CD14-positive monocyte (primary cell): ENCODE data around the gene PRTFDC1. TPM values are rescaled to one million over a fixed set of nuclear protein-coding genes. Genes with fewer than 3 reads are reported as not detected.

Experiments
- DNase-seq, 3 donors: peaks; one replicate each; pipeline ENCODE4 v3.0.0-alpha.2; 2011 to 2022
- H2AFZ ChIP-seq: 2 replicates; pipeline ENCODE4 v1.6.0; 2012; ENCODE audit warnings: mild to moderate bottlenecking, low read depth, low read length, inconsistent platforms; ENCODE audit not compliant: insufficient read depth, poor library complexity, severe bottlenecking
- H3K27ac ChIP-seq, 2 donors: 1 replicate in 1 of 2; 2 replicates in 1 of 2; pipeline ENCODE4 v1.5.1; 2012 to 2013; ENCODE audit warnings: low read length in 2 of 2, control low read depth in 1 of 2, inconsistent platforms in 1 of 2, low read depth in 1 of 2, mild to moderate bottlenecking in 1 of 2
- H3K27me3 ChIP-seq, 2 donors: one replicate each; pipeline versions ENCODE4 v1.6.0 to v1.6.1; 2011 to 2013; ENCODE audit warnings: low read length in 2 of 2; ENCODE audit not compliant: control insufficient read depth in 2 of 2, insufficient read depth in 2 of 2
- H3K36me3 ChIP-seq, 2 donors: replicated peaks in 1 of 2; 1 replicate in 1 of 2; 2 replicates in 1 of 2; pipeline versions ENCODE4 v1.5.1 to v1.6.1; 2012 to 2013; ENCODE audit warnings: low read length in 2 of 2, control low read depth in 1 of 2, inconsistent platforms in 1 of 2, mild to moderate bottlenecking in 1 of 2; ENCODE audit not compliant: insufficient read depth in 2 of 2, control insufficient read depth in 1 of 2
- H3K4me1 ChIP-seq, 2 donors: 1 replicate in 1 of 2; 2 replicates in 1 of 2; pipeline versions ENCODE4 v1.5.1 to v1.6.1; 2012 to 2013; ENCODE audit warnings: low read length in 2 of 2, control low read depth in 1 of 2, inconsistent platforms in 1 of 2, mild to moderate bottlenecking in 1 of 2, moderate library complexity in 1 of 2; ENCODE audit not compliant: insufficient read depth in 2 of 2, control insufficient read depth in 1 of 2
- H3K4me2 ChIP-seq: replicated peaks from 2 replicates; pipeline ENCODE3; 2012; ENCODE audit warnings: low read length, moderate library complexity, mild to moderate bottlenecking; ENCODE audit not compliant: poor library complexity, severe bottlenecking; ENCODE audit errors: extremely low read depth
- H3K4me3 ChIP-seq, 3 experiments: fragments of 200-600 bp in 1 of 3; sonication (generic) in 1 of 3; replicated peaks in 1 of 3; 1 replicate in 2 of 3; 2 replicates in 1 of 3; pipeline ENCODE4 v1.5.1; 2011 to 2013; ENCODE audit warnings: low read length in 3 of 3, mild to moderate bottlenecking in 3 of 3, control low read depth in 2 of 3, low read depth in 2 of 3, inconsistent platforms in 1 of 3, moderate library complexity in 1 of 3
- H3K79me2 ChIP-seq: 2 replicates; pipeline ENCODE4 v1.6.0; 2012; ENCODE audit warnings: mild to moderate bottlenecking, control low read depth, inconsistent platforms, low read length, moderate library complexity; ENCODE audit not compliant: insufficient read depth
- H3K9ac ChIP-seq: 2 replicates; pipeline ENCODE4 v1.6.0; 2017; ENCODE audit warnings: low read length, mild to moderate bottlenecking; ENCODE audit not compliant: insufficient read depth, poor library complexity, severe bottlenecking
- H3K9me3 ChIP-seq, 2 donors: replicated peaks in 1 of 2; 1 replicate in 1 of 2; 2 replicates in 1 of 2; pipeline versions ENCODE4 v1.5.1 to v1.6.1; 2012 to 2013; ENCODE audit warnings: low read length in 2 of 2, control low read depth in 1 of 2; ENCODE audit not compliant: control insufficient read depth in 1 of 2, insufficient read depth in 1 of 2
- H4K20me1 ChIP-seq: 2 replicates; pipeline ENCODE4 v1.6.0; 2012; ENCODE audit warnings: mild to moderate bottlenecking, low read length, control low read depth, moderate library complexity; ENCODE audit not compliant: insufficient read depth
- H3K27ac Mint-ChIP-seq, 7 donors: one replicate each; pipeline ENCODE4 v1.8.0; 2020; ENCODE audit warnings: mild to moderate bottlenecking in 7 of 7, mixed read lengths in 7 of 7, moderate library complexity in 6 of 7, inconsistent platforms in 2 of 7
- H3K27me3 Mint-ChIP-seq, 3 donors: one replicate each; pipeline ENCODE4 v1.8.0; 2021 to 2022; ENCODE audit warnings: low read depth in 3 of 3, mild to moderate bottlenecking in 3 of 3, mixed read lengths in 3 of 3, moderate library complexity in 3 of 3, inconsistent platforms in 1 of 3
- H3K36me3 Mint-ChIP-seq, 2 donors: one replicate each; pipeline ENCODE4 v1.8.0; 2020; ENCODE audit warnings: mixed read lengths in 2 of 2, inconsistent platforms in 1 of 2, mild to moderate bottlenecking in 1 of 2
- H3K4me1 Mint-ChIP-seq: one replicate; pipeline ENCODE4 v1.8.0; 2020; ENCODE audit warnings: mild to moderate bottlenecking, mixed read lengths
- H3K4me3 Mint-ChIP-seq, 2 donors: one replicate each; pipeline ENCODE4 v1.8.0; 2020; ENCODE audit warnings: mild to moderate bottlenecking in 2 of 2, mixed read lengths in 2 of 2, moderate library complexity in 1 of 2
- H3K9me3 Mint-ChIP-seq, 7 donors: one replicate each; pipeline ENCODE4 v1.8.0; 2020 to 2022; ENCODE audit warnings: mixed read lengths in 7 of 7, mild to moderate bottlenecking in 6 of 7, moderate library complexity in 6 of 7, inconsistent platforms in 2 of 7
- CTCF ChIP-seq: fragments of 200-600 bp; IDR thresholded peaks from one replicate; pipeline ENCODE4 v1.8.0; 2022; ENCODE audit warnings: antibody characterized with exemption, mild to moderate bottlenecking
- WGBS: methylation state at CpG from one replicate; pipeline ENCODE4 v1.1.5; 2013; ENCODE audit warnings: missing lambda C conversion rate; ENCODE audit not compliant: insufficient coverage; 5-methylcytosine and 5-hydroxymethylcytosine counted together
- intact Hi-C, 2 donors: fragments of 100-400 bp; cut with micrococcal nuclease; formaldehyde crosslinking; loops; one replicate each; pipeline versions ENCODE4 v1.15.0 to v1.15.1; 2023
- polyA plus RNA-seq, 3 donors: library from polyadenylated mRNA; depleted of rRNA in 1 of 3; unstranded in 2 of 3; stranded (reverse) in 1 of 3; fragments of 300-500 nt in 2 of 3; fragments of >200 nt in 1 of 3; fragmentation: Illumina TruSeq in 2 of 3; gene quantifications; 1 replicate in 2 of 3; 2 replicates in 1 of 3; pipeline ENCODE4 v1.2.3, GENCODE V29; 2012 to 2021

PRTFDC1 gene
- polyA plus RNA-seq, 3 donors: not detected

- Histone ChIP-seq H3K27me3 (no peaks in the 10 kb centered on the region), H3K27ac (no peak overlapping the region), H2AFZ (no peak overlapping the region), H3K9ac (no peak overlapping the region), H3K4me3 (no peak overlapping the region), H4K20me1 (no peaks in the 10 kb centered on the region), H3K79me2 (no peaks in the 10 kb centered on the region), H3K36me3 (no peaks in the 10 kb centered on the region), H3K9me3 (no peaks in the 10 kb centered on the region), H3K4me1 (no peaks in the 10 kb centered on the region), H3K4me2 (no peak overlapping the region)
- Mint-ChIP-seq H3K4me3 (no peak overlapping the region), H3K27ac (no peak overlapping the region), H3K9me3 (peaks cover 0 to 6% (median 0%) of the 10 kb centered on the region in 7 donors), H3K4me1 (no peaks in the 10 kb centered on the region), H3K27me3 (peaks cover 0 to 2% (median 0%) of the 10 kb centered on the region in 3 donors), H3K36me3 (no peaks in the 10 kb centered on the region)
- intact Hi-C loops: no loop called here
- DNase-seq: no peak
- no peak for TF ChIP-seq CTCF
- 67% methylated on average over 1 of the region's 1 CpG for WGBS
Observed at GRCh38 chr10:24850727-24851296, 101.6 kb downstream of the PRTFDC1 start.

- no peaks in the 10 kb centered on the region for H3K79me2 ChIP-seq
- H3K27ac ChIP-seq: no peak overlapping the region
- no peak overlapping the region for H2AFZ ChIP-seq
- no peaks in the 10 kb centered on the region for H3K9me3 ChIP-seq
- no peaks in the 10 kb centered on the region for H3K4me1 ChIP-seq
- no peak overlapping the region for H3K4me3 Mint-ChIP-seq
- intact Hi-C loops: no loop called here
- no peaks in the 10 kb centered on the region for H3K27me3 ChIP-seq
- H3K4me1 Mint-ChIP-seq: no peaks in the 10 kb centered on the region
- H4K20me1 ChIP-seq: no peaks in the 10 kb centered on the region
- H3K36me3 ChIP-seq: no peaks in the 10 kb centered on the region
- TF ChIP-seq CTCF: no peak
- no peak overlapping the region for H3K27ac Mint-ChIP-seq
- peaks cover 0 to 2% (median 0%) of the 10 kb centered on the region in 3 donors for H3K27me3 Mint-ChIP-seq
- no peak overlapping the region for H3K9ac ChIP-seq
- DNase-seq: no peak
- H3K4me2 ChIP-seq: no peak overlapping the region
- 86% methylated on average over 5 of the region's 9 CpGs for WGBS
- no peak overlapping the region for H3K4me3 ChIP-seq
- no peaks in the 10 kb centered on the region for H3K36me3 Mint-ChIP-seq
- peaks cover 0 to 8% (median 0%) of the 10 kb centered on the region in 7 donors for H3K9me3 Mint-ChIP-seq
Observed at GRCh38 chr10:24849501-24850299, 102.7 kb downstream of the PRTFDC1 start.
